ENCODE results near the gene RNF31.

The RNF31 gene

DNA sequence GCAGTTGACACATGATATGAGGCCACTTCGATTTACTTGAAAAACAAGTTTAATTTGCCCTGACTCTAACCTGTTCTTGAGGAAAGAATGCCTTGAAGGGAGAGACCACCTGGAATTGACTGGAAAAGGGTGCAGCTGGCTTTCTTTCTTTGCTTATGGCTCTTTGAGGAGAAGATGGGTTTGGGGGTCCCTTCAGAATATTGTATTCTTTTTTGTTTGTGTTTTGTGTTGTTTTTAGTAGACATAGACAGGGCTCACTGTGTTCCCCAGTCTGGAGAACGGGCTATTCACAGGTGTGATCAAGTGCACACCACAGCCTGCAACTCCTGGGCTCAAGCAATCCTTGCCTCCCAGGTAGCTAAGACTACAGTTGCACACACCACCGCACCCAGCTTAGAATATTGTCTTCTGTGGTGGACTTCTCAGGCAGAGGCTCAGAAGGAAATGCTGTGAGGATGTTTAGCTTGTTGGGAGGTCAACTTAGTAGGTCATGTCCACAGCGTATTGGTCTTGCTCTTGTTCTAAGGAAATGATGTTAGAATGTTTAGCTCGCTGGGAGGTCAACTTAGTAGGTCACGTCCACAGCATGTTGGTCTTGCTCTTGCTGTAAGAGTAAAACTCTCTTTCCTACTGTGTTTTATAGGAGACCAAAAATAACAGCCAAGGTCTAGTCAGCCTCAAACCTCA, 31.0 kb upstream of the RNF31 start:
- no peak for DNase-seq (ENCODE audit: low read depth)

GRCh38 chr14:24117179-24117578, 30.1 kb upstream of the RNF31 start:
- no peak for DNase-seq (ENCODE audit: low read depth)

- no peak for DNase-seq (ENCODE audit: low read depth)
These were observed 27.6 kb upstream of the RNF31 start for GRCh38 chr14:24119691-24120090.

DNA sequence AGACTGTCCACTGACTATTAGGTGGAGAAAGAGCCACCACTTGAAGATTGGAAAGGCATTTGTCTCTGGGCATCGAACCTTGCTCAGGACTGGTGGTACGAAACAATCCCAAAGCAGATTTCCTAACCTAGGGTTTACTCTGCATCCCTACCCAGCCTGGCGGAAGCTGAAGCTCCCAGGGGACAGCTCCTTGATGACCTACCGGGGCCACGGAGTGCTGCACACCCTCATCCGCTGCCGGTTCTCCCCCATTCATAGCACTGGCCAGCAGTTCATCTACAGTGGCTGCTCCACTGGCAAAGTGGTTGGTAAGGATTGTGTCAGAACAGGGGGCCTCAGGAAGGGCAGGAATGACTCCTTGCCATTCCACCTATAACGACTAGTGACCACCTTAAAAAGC, 26.1 kb upstream of the RNF31 start:
- DNase-seq (ENCODE audit: low read depth), result no peak

- DNase-seq (ENCODE audit: low read depth), result no peak
These were observed 24.9 kb upstream of the RNF31 start for GRCh38 chr14:24122416-24122815.

DNA sequence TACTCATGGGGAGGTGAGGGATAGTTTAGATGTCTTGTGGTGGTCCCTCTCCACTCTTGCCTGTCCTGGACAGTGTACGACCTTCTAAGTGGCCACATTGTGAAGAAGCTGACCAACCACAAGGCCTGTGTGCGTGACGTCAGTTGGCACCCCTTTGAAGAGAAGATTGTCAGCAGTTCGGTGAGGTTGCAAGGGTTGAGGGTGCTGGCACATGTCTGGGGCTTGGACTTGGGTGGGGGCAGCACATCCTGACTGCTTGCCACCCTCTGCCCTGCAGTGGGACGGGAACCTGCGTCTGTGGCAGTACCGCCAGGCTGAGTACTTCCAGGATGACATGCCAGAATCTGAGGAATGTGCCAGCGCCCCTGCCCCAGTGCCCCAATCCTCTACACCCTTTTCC, 24.4 kb upstream of the RNF31 start:
- no peak for DNase-seq (ENCODE audit: low read depth)

DNA sequence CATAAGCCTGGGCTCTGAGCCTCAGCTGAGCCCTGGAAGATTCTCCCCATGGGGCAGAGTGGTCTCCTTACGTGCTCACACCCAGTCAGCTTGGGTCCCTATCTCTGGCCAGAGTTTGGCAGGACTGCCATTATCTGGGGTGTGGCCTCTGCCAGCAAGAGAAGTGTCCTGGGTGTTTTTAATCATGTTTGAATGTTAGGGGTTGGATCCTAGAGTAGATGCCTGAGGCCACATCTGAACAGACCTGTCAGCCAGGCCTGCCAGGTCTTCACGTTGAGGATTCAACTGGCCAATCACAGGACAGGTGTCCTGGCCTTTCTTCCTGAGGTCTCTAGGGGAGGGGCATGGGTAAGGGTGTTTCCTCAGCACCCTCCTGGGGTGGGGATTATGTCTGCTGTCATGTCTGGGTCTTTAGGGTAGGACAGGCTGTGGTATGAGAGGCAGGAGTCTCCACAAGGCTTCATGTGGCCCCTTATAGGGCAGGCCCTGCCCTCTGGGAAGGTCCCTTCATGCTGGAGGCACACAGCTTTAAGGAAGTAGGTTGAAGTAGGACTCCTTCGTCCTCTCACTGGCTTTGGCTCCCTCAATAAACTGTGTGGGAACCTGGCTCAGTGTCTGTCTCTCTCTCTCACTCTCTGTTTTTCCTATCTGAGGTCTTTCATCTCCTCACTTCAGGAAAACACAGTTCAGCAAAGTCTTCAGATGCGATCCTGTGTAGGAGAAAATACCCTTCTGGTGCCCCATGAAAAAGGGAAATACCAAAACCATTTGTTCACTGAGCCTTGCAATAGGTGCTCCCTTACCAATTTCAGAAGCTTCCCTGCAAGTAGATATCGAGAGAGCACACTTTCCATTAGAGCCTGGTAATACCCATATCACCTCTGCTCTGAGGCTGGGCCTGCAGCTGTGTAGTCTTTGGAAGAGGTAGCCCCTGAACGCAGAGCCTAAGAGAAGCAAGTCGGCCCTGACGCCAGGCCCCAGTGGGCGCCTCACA, 23.6 kb upstream of the RNF31 start:
- no peak for DNase-seq (ENCODE audit: low read depth)

- DNase-seq (ENCODE audit: low read depth), result no peak
These were observed 20.4 kb upstream of the RNF31 start for GRCh38 chr14:24126939-24127338.

- no peak for DNase-seq (ENCODE audit: low read depth)
These were observed 19.6 kb upstream of the RNF31 start for GRCh38 chr14:24127673-24128072.

GRCh38 chr14:24129410-24129998, 17.8 kb upstream of the RNF31 start:
- DNase-seq (ENCODE audit: low read depth), result no peak

- no peak for DNase-seq (ENCODE audit: low read depth)
These were observed 16.9 kb upstream of the RNF31 start, which contains the start of gene FITM1 for GRCh38 chr14:24130380-24130716. Gene FITM1, plus strand, starts transcription at chr14:24130659. Its CDS starts 905 bp downstream, at chr14:24131564.

DNA sequence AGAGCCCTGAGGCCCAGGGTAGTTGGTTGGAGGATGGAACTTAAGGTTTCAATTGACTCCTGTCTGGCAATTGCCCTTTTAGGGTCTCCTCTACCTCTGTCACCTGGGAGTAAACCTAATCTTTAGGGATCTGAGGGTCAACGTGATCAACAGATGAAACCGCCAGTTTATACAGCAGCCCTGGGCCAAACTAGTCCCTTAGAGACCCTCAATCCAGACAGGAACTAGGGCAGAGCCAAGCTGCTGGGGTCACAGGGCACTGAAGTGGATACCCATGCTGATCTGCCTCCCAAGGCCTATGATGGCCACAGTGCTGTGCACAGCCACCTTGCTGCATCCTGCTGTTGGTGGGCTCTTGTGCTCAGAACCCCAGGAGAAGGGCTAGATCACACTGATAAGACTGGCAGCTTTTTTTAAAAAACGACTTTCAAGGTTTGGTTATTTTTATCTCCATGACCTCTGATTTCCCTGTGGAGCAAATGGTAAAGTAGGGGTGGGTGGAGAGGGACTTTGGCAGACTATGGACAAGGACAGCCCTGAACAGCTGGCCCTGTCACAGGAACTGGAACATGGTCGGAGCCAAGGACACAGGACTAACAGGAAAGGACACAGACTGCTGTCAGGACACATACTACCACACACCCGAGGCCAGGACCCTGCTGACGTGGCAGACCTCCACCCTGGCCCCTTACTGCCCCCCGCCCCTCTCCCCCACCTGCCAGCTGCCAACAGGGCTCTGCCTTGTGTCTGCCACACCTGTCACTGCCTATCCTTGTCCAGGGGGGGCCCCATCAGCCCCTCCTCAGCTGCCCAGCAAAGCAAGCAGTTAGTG, 16.4 kb upstream of the RNF31 start:
- no peak for DNase-seq (ENCODE audit: low read depth)

- no peak for DNase-seq (ENCODE audit: low read depth)
These were observed 15.7 kb upstream of the RNF31 start for GRCh38 chr14:24131549-24131966.

DNA sequence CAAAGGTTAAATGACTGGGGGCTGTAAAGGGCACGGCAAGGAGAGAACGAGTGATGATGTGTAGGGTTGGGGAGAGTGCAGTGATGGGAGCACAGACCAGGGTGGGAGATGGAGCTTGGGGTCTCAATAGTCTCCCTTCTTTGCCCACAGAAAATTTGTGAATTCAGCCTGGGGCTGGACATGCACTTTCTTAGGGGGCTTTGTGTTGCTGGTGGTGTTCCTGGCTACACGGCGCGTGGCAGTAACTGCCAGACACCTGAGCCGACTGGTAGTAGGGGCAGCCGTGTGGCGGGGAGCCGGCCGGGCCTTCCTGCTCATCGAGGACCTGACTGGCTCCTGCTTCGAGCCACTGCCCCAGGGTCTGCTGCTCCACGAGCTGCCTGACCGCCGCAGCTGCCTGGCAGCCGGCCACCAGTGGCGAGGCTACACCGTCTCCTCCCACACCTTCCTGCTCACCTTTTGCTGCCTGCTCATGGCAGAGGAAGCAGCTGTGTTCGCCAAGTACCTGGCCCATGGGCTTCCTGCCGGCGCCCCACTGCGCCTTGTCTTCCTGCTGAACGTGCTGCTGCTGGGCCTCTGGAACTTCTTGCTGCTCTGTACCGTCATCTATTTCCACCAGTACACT, 15.1 kb upstream of the RNF31 start:
- DNase-seq (ENCODE audit: low read depth), result no peak

DNA sequence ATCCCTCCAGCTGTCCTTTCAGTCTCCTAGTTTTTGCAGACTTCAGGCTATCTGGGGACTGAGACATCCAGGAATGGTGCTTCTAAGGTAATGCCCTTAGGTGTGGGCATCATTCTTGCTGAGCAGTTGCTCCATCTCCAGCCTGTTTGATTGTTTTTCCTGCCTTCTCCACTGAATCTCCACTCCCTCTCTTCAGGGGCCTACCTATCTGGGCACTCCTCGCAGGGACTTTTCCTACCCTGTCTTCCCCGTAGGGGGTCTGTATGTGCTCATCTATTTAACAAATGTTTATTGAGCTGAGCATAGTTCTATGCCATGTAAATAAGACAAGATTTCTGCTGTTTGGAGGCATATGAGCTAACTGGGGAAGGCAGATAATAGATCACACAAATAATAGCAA, 14.3 kb upstream of the RNF31 start:
- DNase-seq (ENCODE audit: low read depth), result no peak

GRCh38 chr14:24133735-24134134, 13.6 kb upstream of the RNF31 start:
- DNase-seq (ENCODE audit: low read depth), result no peak

DNA sequence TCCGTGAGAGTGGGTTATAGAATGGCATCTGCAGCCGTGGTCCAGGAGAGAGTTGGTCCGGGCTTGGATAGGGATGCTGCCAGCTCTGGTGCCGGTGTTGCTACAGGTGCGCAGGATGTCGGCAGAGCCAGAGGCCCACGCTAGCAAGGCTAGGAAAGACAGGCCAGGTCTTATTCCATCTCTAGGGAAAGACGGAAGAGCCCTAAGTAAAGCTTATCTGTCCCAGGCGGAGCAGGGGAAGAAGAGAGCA, 11.8 kb upstream of the RNF31 start:
- no peak for DNase-seq (ENCODE audit: low read depth)

- DNase-seq (ENCODE audit: low read depth), result peak; percentile 92
These were observed 11.2 kb upstream of the RNF31 start, which contains the start of gene PSME1 for GRCh38 chr14:24135834-24136683. Gene PSME1, plus strand, starts transcription at chr14:24136194. Its CDS starts 69 bp downstream, at chr14:24136263.

DNA sequence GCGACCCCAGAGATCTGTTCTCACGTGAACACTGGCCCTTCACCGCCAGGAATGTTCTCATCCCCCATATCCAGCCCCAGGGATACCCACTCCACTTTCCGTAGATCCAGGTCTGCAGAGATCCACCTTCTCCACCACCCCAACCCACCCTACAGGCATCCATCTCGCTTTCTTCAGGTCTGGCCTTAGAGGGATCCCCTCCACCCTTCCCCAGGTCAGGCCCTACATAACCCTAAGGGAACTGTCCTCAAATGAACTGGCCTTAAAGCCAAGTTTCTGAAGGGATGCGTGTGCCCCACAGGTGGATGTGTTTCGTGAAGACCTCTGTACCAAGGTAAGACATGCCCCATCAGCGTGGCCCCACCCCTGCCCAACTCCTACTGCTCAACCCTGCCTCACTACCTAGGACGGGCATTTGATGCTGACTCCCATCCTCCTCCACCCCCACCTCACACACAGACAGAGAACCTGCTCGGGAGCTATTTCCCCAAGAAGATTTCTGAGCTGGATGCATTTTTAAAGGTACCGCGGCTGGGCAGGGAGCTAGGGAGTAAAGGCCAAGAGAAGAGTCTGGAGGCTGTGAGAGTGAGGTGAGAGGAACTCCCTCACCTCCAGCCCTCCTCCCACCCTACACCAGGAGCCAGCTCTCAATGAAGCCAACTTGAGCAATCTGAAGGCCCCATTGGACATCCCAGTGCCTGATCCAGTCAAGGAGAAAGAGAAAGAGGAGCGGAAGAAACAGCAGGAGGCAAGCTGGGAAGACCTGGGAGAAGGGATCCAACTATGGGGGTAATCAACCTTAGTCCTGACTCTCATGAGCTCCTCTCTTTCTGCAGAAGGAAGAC, 10.4 kb upstream of the RNF31 start:
- DNase-seq (ENCODE audit: low read depth), result no peak

Data from stimulated activated CD4-positive, alpha-beta T cell treated with anti-CD3 and anti-CD28 coated beads, Interleukin-2, amount 100 ng/mL, for 4 hours (primary cell).